Ramos (cell line): ENCODE data around the gene DAGLA.

Source experiments
- in situ Hi-C: fragments of 300-500 bp; cut with MboI; formaldehyde crosslinking; loops from one replicate; pipeline ENCODE4 v1.14.3; 2022; ENCODE audit warnings: low sequenced_read_pairs; ENCODE audit not compliant: unreplicated experiment

Gene DAGLA

GRCh38 chr11:61775106-61775505 is 94.9 kb downstream of the DAGLA start:
- in situ Hi-C loops, result no loop called here

GRCh38 chr11:61775606-61776554 is 95.7 kb downstream of the DAGLA start:
- in situ Hi-C loops, result no loop called here

- in situ Hi-C loops, result no loop called here
Observed at GRCh38 chr11:61776561-61777075, 96.4 kb downstream of the DAGLA start.

- in situ Hi-C loops, result no loop called here
Observed at GRCh38 chr11:61777234-61778090, 97.3 kb downstream of the DAGLA start.

- in situ Hi-C loops, result no loop called here
Observed at GRCh38 chr11:61778357-61778886, 98.2 kb downstream of the DAGLA start.

GRCh38 chr11:61778920-61779650 is 98.9 kb downstream of the DAGLA start:
- in situ Hi-C loops, result no loop called here

- in situ Hi-C loops, result no loop called here
Observed at GRCh38 chr11:61779666-61780525, 99.7 kb downstream of the DAGLA start.

GRCh38 chr11:61780581-61781162 is 100.5 kb downstream of the DAGLA start:
- in situ Hi-C loops, result no loop called here

GRCh38 chr11:61781585-61781984 is 101.4 kb downstream of the DAGLA start:
- in situ Hi-C loops, result no loop called here

- in situ Hi-C loops, result no loop called here
Observed at GRCh38 chr11:61782299-61782698, 102.1 kb downstream of the DAGLA start.

- in situ Hi-C loops, result no loop called here
Observed at GRCh38 chr11:61782841-61783240, 102.7 kb downstream of the DAGLA start.

- in situ Hi-C loops, result no loop called here
Observed at GRCh38 chr11:61783717-61784505, 103.7 kb downstream of the DAGLA start.

GRCh38 chr11:61784506-61784805 is 104.3 kb downstream of the DAGLA start:
- in situ Hi-C loops, result no loop called here

GRCh38 chr11:61785837-61786402 is 105.7 kb downstream of the DAGLA start:
- in situ Hi-C loops, result no loop called here

GRCh38 chr11:61787928-61788491 is 107.8 kb downstream of the DAGLA start:
- in situ Hi-C loops, result no loop called here

- in situ Hi-C loops, result no loop called here
Observed at GRCh38 chr11:61791737-61792309, 111.6 kb downstream of the DAGLA start.
